ENCODE data around the gene CCDC17.

DNA sequence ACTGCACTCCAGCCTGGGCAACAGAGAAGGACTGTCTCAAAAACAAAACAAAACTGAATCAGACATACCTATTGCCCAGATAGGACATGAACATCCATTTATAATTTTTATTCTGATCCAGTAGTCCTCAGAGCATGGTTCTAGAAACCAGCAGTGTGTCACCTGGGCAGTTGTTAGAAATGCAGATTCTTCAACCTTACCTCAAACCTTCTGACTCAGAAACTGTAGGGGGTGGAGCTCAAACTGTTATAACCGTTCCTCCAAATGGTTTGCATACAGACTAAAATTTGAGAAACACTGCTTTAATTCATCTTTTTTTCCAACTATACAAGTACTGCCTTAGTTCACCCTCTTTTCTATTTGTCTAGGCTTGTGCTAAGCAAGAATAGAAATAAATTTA is 34.0 kb downstream of the CCDC17 start:
- TF ChIP-seq, protein P1, sequence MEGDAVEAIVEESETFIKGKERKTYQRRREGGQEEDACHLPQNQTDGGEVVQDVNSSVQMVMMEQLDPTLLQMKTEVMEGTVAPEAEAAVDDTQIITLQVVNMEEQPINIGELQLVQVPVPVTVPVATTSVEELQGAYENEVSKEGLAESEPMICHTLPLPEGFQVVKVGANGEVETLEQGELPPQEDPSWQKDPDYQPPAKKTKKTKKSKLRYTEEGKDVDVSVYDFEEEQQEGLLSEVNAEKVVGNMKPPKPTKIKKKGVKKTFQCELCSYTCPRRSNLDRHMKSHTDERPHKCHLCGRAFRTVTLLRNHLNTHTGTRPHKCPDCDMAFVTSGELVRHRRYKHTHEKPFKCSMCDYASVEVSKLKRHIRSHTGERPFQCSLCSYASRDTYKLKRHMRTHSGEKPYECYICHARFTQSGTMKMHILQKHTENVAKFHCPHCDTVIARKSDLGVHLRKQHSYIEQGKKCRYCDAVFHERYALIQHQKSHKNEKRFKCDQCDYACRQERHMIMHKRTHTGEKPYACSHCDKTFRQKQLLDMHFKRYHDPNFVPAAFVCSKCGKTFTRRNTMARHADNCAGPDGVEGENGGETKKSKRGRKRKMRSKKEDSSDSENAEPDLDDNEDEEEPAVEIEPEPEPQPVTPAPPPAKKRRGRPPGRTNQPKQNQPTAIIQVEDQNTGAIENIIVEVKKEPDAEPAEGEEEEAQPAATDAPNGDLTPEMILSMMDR (IDR thresholded peaks at IDR 0.05): no peak
- TF ChIP-seq POLR2A (IDR thresholded peaks at IDR 0.05): no peak

Data from Peyer's patch (tissue), 4 donors.